GM12878 (cell line): ENCODE data around the gene JAG2. TPM values are rescaled to one million over a fixed set of nuclear protein-coding genes. Genes with fewer than 3 reads are reported as not detected.

Experiments
- ATAC-seq: fragments of 200-7000 bp; cut with Tn5 transposase; 3 replicates; pipeline ENCODE4 v1.9.1; 2020; ENCODE audit warnings: mild to moderate bottlenecking, moderate library complexity
- BruUV-seq: library from RNA; stranded (reverse); fragments of 400-500 nt; replicated peaks from 2 replicates; lab custom pipeline; 2021; lab: Mats Ljungman, UMichigan
- CTCF ChIA-PET: fragments of 300-600 bp; sonication (Branson Sonifier 250); formaldehyde crosslinking; extraction: SDS; loops from one replicate; lab custom pipeline; 2021; ENCODE audit warnings: inconsistent platforms; lab: Yijun Ruan, JAX
- POLR2A ChIA-PET: fragments of 350-600 bp; formaldehyde crosslinking; extraction: SDS; loops from one replicate; lab custom pipeline; 2021; ENCODE audit warnings: inconsistent platforms; lab: Charles Lee
- RAD21 ChIA-PET: fragments of 300-600 bp; sonication (Branson Sonifier 250); formaldehyde crosslinking; loops from one replicate; lab custom pipeline; 2023; ENCODE audit warnings: antibody characterized with exemption; ENCODE audit not compliant: unreplicated experiment; lab: Charles Lee
- SMC1A ChIA-PET: fragments of 300-600 bp; sonication (Branson Sonifier 250); formaldehyde crosslinking; loops from one replicate; lab custom pipeline; 2023; ENCODE audit not compliant: unreplicated experiment, uncharacterized antibody; lab: Charles Lee
- DNase-seq: peaks from one replicate; pipeline ENCODE4 v3.0.0-alpha.2; 2011; ENCODE audit warnings: low read depth, low spot score
- FAIRE-seq: peaks from 3 replicates; lab custom pipeline; 2011; peaks lifted over from hg19 to GRCh38; lab: Jason Lieb, UNC
- H2AFZ ChIP-seq: 2 replicates; pipeline ENCODE4 v1.6.0; 2011; ENCODE audit warnings: low read depth, low read length, control low read depth; ENCODE audit not compliant: control insufficient read depth
- H3K27ac ChIP-seq: 2 replicates; pipeline ENCODE4 v1.5.1; 2011; ENCODE audit warnings: control low read depth; ENCODE audit not compliant: control insufficient read depth, insufficient read depth
- H3K27me3 ChIP-seq, 2 experiments: replicated peaks in 1 of 2; 2 replicates each; pipeline versions ENCODE4 v1.6.0 to v1.6.1; 2011; ENCODE audit warnings: low read length in 1 of 2; ENCODE audit not compliant: control insufficient read depth in 2 of 2, insufficient read depth in 2 of 2
- H3K36me3 ChIP-seq, 2 experiments: 2 replicates each; pipeline ENCODE4 v1.5.1; 2011; ENCODE audit warnings: low read length in 1 of 2; ENCODE audit not compliant: control insufficient read depth in 2 of 2, insufficient read depth in 2 of 2
- H3K4me1 ChIP-seq: 2 replicates; pipeline ENCODE4 v1.6.1; 2011; ENCODE audit warnings: mild to moderate bottlenecking, low read length, moderate library complexity, mixed read lengths; ENCODE audit not compliant: control insufficient read depth, insufficient read depth
- H3K4me2 ChIP-seq: 2 replicates; pipeline ENCODE4 v1.6.0; 2011; ENCODE audit warnings: control low read depth; ENCODE audit not compliant: control insufficient read depth, insufficient read depth
- H3K4me3 ChIP-seq: fragments of 200-600 bp; sonication (generic); 2 replicates; pipeline ENCODE4 v1.5.1; 2016
- H3K79me2 ChIP-seq: 2 replicates; pipeline ENCODE4 v1.6.0; 2011; ENCODE audit warnings: low read length; ENCODE audit not compliant: control insufficient read depth, insufficient read depth
- H3K9ac ChIP-seq: 2 replicates; pipeline ENCODE4 v1.8.0; 2011; ENCODE audit warnings: low read length, control low read depth, mixed read lengths; ENCODE audit not compliant: control insufficient read depth, insufficient read depth
- H3K9me3 ChIP-seq: replicated peaks from 3 replicates; pipeline ENCODE4 v1.5.1; 2011; ENCODE audit warnings: mild to moderate bottlenecking, low read length; ENCODE audit not compliant: control insufficient read depth, insufficient read depth
- H4K20me1 ChIP-seq: 2 replicates; pipeline ENCODE4 v1.6.0; 2011; ENCODE audit not compliant: control insufficient read depth, insufficient read depth
- CEBPZ ChIP-seq: fragments of 150-350 bp; IDR thresholded peaks from 2 replicates; pipeline ENCODE4 v1.6.1; 2016; ENCODE audit warnings: low read depth, low read length
- CTCF ChIP-seq, 3 experiments: IDR thresholded peaks in 2 of 3; conservative IDR thresholded peaks in 1 of 3; 2 replicates each; pipeline ENCODE4 v1.5.1; 2011; ENCODE audit warnings: low read depth in 3 of 3, low read length in 3 of 3, mild to moderate bottlenecking in 3 of 3, control low read depth in 2 of 3, moderate library complexity in 2 of 3, inconsistent platforms in 1 of 3, mixed read lengths in 1 of 3; ENCODE audit not compliant: control insufficient read depth in 2 of 3, insufficient read depth in 1 of 3; ENCODE audit errors: extremely low read depth in 1 of 3
- EED ChIP-seq: sonication (generic); IDR thresholded peaks from 2 replicates; pipeline ENCODE4 v1.6.1; 2016; ENCODE audit warnings: antibody characterized with exemption, low read depth
- ESRRA ChIP-seq: IDR thresholded peaks from 2 replicates; pipeline ENCODE4 v1.6.1; 2012; ENCODE audit warnings: mild to moderate bottlenecking, low read length, improper control_type of control experiment
- IKZF2 ChIP-seq, 2 experiments: fragments of 450-650 bp; IDR thresholded peaks; 2 replicates each; pipeline ENCODE4 v1.6.1; 2017; ENCODE audit warnings: mild to moderate bottlenecking in 2 of 2, moderate library complexity in 2 of 2
- NFIC ChIP-seq: IDR thresholded peaks from 2 replicates; pipeline ENCODE4 v1.6.1; 2012; ENCODE audit warnings: low read depth, mild to moderate bottlenecking, inconsistent platforms, low read length, moderate library complexity
- NR2C2 ChIP-seq: IDR thresholded peaks from 2 replicates; pipeline ENCODE4 v1.6.1; 2011; ENCODE audit warnings: borderline replicate concordance, low read depth; ENCODE audit not compliant: control insufficient read depth, insufficient read length
- NRF1 ChIP-seq: conservative IDR thresholded peaks from 2 replicates; pipeline ENCODE4 v1.6.1; 2011; ENCODE audit warnings: mild to moderate bottlenecking, low read depth, low read length, improper control_type of control experiment
- RELA ChIP-seq: fragments of 450-650 bp; IDR thresholded peaks from 2 replicates; pipeline ENCODE4 v1.8.0; 2014; ENCODE audit warnings: borderline replicate concordance; ENCODE audit not compliant: partially characterized antibody
- SIX5 ChIP-seq: IDR thresholded peaks from 2 replicates; pipeline ENCODE4 v1.6.1; 2011; ENCODE audit warnings: mild to moderate bottlenecking, low read depth, low read length, moderate library complexity; ENCODE audit not compliant: severe bottlenecking
- SP1 ChIP-seq: IDR thresholded peaks from one replicate; pipeline ENCODE4 v1.6.1; 2011; ENCODE audit warnings: low read depth, low read length
- TBL1XR1 ChIP-seq: IDR thresholded peaks from 2 replicates; pipeline ENCODE4 v1.6.1; 2012; ENCODE audit warnings: low read depth, low read length, improper control_type of control experiment
- WGBS: methylation state at CpG from one replicate; pipeline ENCODE4 v1.1.6; 2016; ENCODE audit warnings: low lambda C conversion rate; ENCODE audit not compliant: insufficient replicate concordance, insufficient coverage; ENCODE audit errors: missing lambda C conversion rate; 5-methylcytosine and 5-hydroxymethylcytosine counted together
- in situ Hi-C: fragments of 300-500 bp; cut with MboI; formaldehyde crosslinking; loops from 9 replicates; pipeline ENCODE4 v1.14.3; 2018; ENCODE audit warnings: mixed read lengths
- intact Hi-C: fragments of 100-400 bp; cut with micrococcal nuclease; formaldehyde crosslinking; loops from one replicate; pipeline ENCODE4 v1.14.2; 2022; ENCODE audit not compliant: unreplicated experiment
- polyA plus RNA-seq, 11 experiments: library from polyadenylated mRNA; depleted of rRNA in 4 of 11; unstranded in 6 of 11; stranded (reverse) in 5 of 11; fragments of >200 nt; fragmentation: Nextera tagmentation in 4 of 11; fragmentation: Illumina TruSeq in 1 of 11; extraction: Ambion mirVana in 4 of 11; extraction: Trizol in 1 of 11; gene quantifications; 1 replicate in 1 of 11; 2 replicates in 10 of 11; pipeline versions ENCODE4 v1.2.1 to v1.2.3, GENCODE V29; 2011 to 2016; ENCODE audit warnings: inconsistent platforms in 2 of 11, missing spikeins in 2 of 11, low read depth in 1 of 11
- total RNA-seq, 4 experiments: library from RNA; depleted of rRNA in 3 of 4; stranded (reverse); fragments of >200 nt in 3 of 4; fragmentation: Illumina TruSeq in 1 of 4; extraction: Trizol in 1 of 4; gene quantifications; 2 replicates each; pipeline versions ENCODE4 v1.2.1 to v1.2.3, GENCODE V29; 2013 to 2021

JAG2 gene
- total and polyA plus RNA-seq, 10 of the 15 experiments (the other 5 are each of a cell fraction or from before 2014, with no cell fraction given) = 0.04 to 0.14 (median 0.06) TPM; not detected in 5

- RAD21 ChIA-PET = no interaction called here
- SMC1A ChIA-PET = no interaction called here
- in situ Hi-C loops = no loop called here
Observed at GRCh38 chr14:105146181-105146975, 22.2 kb downstream of the JAG2 start.

More at GRCh38 chr14:105146181-105146975, 22.2 kb downstream of the JAG2 start:
- H3K27me3 ChIP-seq = no peaks in the 10 kb centered on the region
- H3K4me2 ChIP-seq = no peak overlapping the region
- no peak overlapping the region for H3K27ac ChIP-seq
- 53% methylated on average over 40 of the region's 40 CpGs for WGBS
- no peak overlapping the region for H3K9ac ChIP-seq
- H3K79me2 ChIP-seq = no peaks in the 10 kb centered on the region
- H4K20me1 ChIP-seq = no peaks in the 10 kb centered on the region
- FAIRE-seq = no peak
- BruUV-seq = no TSS peak
- no peaks in the 10 kb centered on the region for H3K4me1 ChIP-seq
- no peaks in the 10 kb centered on the region for H3K36me3 ChIP-seq
- no peak; a peak in 1 of 6 replicates for TF ChIP-seq CTCF (IDR thresholded peaks at IDR 0.05 in 2 of 3, conservative IDR thresholded peaks at IDR 0.05 in 1 of 3; ENCODE audit: control insufficient read depth in 2 of 3, extremely low read depth in 1 of 3, insufficient read depth in 1 of 3, low read depth in 3 of 3, low read length in 3 of 3)
- no peak for TF ChIP-seq SIX5
- TF ChIP-seq IKZF2 (IDR thresholded peaks at IDR 0.05) = no peak
- no peak for TF ChIP-seq EED
- TF ChIP-seq NFIC = no peak
- no peak for TF ChIP-seq NRF1
- no peak for TF ChIP-seq RELA
- TF ChIP-seq ESRRA = no peak
- no peak for TF ChIP-seq SP1
- no peak for TF ChIP-seq NR2C2
- no peak for TF ChIP-seq CEBPZ
- TF ChIP-seq TBL1XR1 = no peak
- no peak overlapping the region for H3K4me3 ChIP-seq
- no peak; the same call in 2 of the 3 replicates for ATAC-seq
- DNase-seq = no peak
- intact Hi-C loops = no loop called here
- no peaks in the 10 kb centered on the region for H3K9me3 ChIP-seq
- H2AFZ ChIP-seq = no peak overlapping the region
- ChIA-PET CTCF (no interaction called here), POLR2A (no interaction called here)
